SHP77 (cell line): ENCODE results near the gene NAE1.
"Not testable (repeated sequence)": the region's sequence is repeated elsewhere in the genome, so short reads cannot be mapped to it uniquely, and the experiment has no call there.

ENCODE experiments used
- DNase-seq, 2 experiments: peaks; one replicate each; lab custom pipeline; 2025; lab: John Stamatoyannopoulos, UW

Gene NAE1

DNA sequence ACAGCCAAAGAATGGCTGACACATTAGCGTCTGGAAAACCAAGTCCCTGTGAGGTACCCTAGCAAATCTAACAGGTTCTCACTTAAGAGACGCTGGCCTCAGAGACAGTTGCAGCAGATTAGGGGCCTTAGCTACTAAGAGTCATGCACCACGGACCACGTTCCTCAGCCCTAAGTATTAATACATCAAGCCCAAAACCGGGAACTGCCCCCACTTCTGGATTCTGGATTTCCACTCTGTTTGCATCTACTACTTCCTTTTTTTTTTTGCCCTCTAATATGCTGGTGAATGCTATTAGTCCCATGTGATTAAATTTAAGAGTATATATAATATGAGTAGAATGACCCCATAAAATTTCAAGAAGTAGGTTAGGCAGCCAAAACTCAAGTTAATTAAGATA lies 28.6 kb downstream of the NAE1 start:
- DNase-seq = no peak

- no peak for DNase-seq
Measured at GRCh38 chr16:66801320-66802105, 29.3 kb downstream of the NAE1 start, which contains the start of gene TERB1. TERB1 (minus strand) TSS chr16:66801584; CDS start chr16:66796798, 4,786 bp downstream.

GRCh38 chr16:66800856-66801255 lies 29.9 kb downstream of the NAE1 start:
- DNase-seq = no peak

DNA sequence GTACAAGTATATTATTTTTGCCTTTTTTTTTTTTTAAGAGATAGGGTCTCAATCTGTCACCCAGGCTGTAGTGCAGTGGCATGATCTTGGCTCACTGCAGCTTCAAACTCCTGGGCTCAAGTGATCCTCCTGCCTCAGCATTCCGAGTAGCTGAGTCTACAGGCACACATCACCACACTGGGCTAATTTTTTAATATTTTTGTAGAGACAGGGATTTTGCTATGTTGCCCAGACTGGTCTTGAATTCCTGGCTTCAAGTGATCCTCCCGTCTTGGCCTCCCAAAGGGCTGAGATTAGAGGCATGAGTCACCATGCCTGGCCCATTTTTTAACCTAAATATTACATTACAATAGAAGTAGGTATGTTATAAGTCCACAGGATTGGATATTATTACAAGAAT lies 32.6 kb downstream of the NAE1 start:
- no peak for DNase-seq

GRCh38 chr16:66793984-66794383 lies 36.8 kb downstream of the NAE1 start:
- DNase-seq = not testable (repeated sequence)

- DNase-seq = no peak
Measured at GRCh38 chr16:66790130-66790733, 40.5 kb downstream of the NAE1 start.

DNA sequence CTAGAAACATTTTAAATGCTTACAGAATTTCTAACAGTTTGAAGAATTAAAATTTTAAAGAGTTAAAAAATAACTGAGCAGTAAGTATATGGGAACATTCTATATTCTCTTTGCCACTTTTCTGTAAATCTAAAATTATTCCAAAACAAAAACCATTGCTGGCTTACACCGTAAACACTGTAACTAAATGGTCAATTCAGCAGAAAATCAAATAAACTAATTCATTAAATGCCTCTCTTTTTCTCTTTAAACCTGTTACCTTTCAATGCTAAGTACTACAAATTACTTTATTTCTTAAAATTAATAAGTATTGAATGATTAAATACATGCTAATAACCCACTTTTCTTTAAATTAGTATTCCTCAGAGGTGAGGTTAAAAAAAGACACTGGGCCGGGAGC lies 43.3 kb downstream of the NAE1 start:
- DNase-seq = no peak

GRCh38 chr16:66786551-66786950 lies 44.2 kb downstream of the NAE1 start:
- no peak for DNase-seq

- no peak for DNase-seq
Measured at GRCh38 chr16:66776457-66776856, 54.3 kb downstream of the NAE1 start.

DNA sequence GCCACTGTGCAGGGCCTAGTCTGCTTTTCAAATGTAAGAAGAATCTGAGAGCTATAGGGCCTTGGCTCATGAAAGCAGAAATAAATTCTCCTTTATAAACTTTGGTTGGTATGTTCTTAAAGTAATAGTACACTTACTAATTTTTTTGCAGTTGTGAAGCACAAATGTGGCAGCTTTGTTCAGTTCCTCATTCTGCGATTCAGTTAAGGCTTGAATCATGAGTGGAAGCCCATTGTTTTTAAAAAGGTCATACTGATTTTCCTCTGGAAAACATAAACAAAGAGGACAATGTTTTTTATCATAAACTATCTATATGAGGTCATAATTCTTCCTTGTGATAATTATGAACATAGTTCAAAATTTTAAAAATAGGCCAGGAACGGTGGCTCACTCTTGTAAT lies 55.8 kb downstream of the NAE1 start:
- no peak for DNase-seq

- DNase-seq = no peak
Measured at GRCh38 chr16:66758086-66758485, 72.7 kb downstream of the NAE1 start.

DNA sequence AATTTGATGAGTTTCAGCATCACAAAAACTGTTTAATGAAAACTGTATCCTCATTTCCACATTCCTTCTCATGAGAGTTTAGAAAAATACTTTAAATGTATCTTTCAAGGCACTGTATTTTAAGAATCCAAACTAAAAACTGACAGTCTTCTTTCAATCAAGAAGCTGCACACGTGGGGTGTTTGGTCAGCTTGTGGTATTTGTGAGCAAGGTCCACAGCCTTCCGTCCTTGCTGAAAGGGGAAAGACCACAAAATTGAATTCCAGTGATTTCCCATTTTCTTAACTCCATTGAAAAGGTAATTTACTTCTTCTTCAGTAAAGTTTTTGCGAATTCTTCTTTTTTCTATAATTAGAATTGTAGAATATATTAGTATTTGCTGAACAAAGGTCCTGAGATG lies 76.0 kb downstream of the NAE1 start:
- no peak for DNase-seq

- DNase-seq = no peak
Measured at GRCh38 chr16:66754211-66754610, 76.6 kb downstream of the NAE1 start.

GRCh38 chr16:66752958-66753357 lies 77.8 kb downstream of the NAE1 start:
- DNase-seq = no peak
